K562 treated with DMSO at 1 percent for 4 hours (cell line): ENCODE measurements around the gene CALHM5. TPM values are rescaled to one million over a fixed set of nuclear protein-coding genes. Genes with fewer than 3 reads are reported as not detected.

ENCODE experiments used
- total RNA-seq: library from RNA; unstranded; fragments of 300-600 nt; gene quantifications from 2 replicates; pipeline ENCODE4 v1.2.3, GENCODE V29; 2022; ENCODE audit not compliant: insufficient read depth

The CALHM5 gene
- total RNA-seq, result not detected in 2 replicates

GRCh38 chr6:116511424-116512110 lies at the start of gene CALHM5:
Gene CALHM5 (plus strand): TSS chr6:116511639. CDS start chr6:116511697, 58 bp downstream.

GRCh38 chr6:116545651-116546050 lies 34.2 kb downstream of the CALHM5 start, which contains the start of gene TRAPPC3L:
Gene TRAPPC3L (minus strand): TSS chr6:116545684. CDS start chr6:116545514, 170 bp downstream.

DNA sequence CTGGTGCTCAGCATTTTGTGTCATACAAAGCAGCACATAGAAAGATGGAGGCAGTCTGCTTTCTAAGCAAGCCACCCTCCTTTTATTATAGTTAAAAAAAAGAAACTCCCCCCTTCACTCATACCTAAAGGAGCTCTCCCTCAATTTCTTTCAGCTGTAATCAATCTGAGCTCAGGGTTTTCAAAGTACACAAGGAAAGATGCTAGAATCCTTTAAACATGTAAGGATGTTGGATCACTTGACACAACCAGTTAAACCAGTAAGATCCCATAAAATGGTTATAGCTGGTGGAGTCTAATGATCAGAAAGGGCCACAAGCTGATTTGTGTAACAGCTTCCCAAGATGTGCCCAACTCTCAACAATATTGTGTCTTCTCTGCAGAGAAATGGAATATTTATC lies 42.0 kb downstream of the CALHM5 start, which contains the start of gene CALHM4:
Gene CALHM4 (plus strand): TSS at position 301 of the 400 bp plus-strand sequence. CDS start 43 bp downstream, at position 344.

DNA sequence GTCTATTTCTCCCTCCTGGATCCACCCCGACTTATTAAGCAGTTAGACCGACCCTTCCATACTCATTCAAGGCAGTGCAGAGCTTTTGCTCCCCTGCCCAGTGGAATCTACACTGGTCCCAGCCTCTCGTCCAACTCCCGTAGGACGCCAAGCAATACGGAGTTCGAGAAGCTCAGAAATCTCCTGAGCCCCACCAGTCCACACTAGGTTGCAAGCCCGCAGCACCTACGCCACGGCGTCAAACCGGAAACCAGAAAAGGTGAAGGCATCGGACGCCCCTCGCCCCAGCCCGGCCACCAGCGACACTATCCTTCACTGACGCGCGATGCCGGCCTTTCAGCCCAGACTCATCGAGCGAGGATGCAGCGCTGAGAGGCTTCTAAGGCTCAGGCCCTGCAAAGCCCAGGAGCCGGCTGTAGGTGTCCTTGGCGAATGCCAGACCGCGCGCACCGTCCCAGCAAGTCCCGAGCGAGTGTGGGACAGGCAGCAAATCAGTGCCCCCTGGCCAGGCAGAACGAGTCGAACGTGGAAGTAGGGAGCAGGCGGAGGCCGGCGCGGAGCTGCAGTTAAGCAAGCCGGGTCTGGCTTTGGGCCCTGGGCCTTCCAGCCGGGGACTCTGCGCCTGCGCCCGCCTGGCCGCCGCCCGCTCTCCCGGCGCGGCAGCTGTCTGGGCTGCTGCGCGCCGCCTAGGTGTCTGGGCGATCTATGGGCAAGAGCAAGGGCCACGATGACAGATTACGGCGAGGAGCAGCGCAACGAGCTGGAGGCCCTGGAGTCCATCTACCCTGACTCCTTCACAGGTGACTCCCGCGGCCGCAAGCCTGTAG lies 59.6 kb downstream of the CALHM5 start, which contains the start of gene RWDD1:
Gene RWDD1 (plus strand): TSS at position 649 of the 827 bp plus-strand sequence. CDS start 79 bp downstream, at position 728.

Other genes starting within 250 kb of the CALHM5 start
- 25.2 and 32.8 TPM in 2 replicates for gene TSPYL1, start 231.7 kb upstream of the CALHM5 start, total RNA-seq
- 0.71 and 2.1 TPM in 2 replicates for gene DSE, start 140.7 kb upstream of the CALHM5 start, total RNA-seq
- not detected in 2 replicates for gene CALHM6, start 50.3 kb upstream of the CALHM5 start, total RNA-seq
- gene TRAPPC3L, start 34.0 kb downstream of the CALHM5 start, total RNA-seq, result not detected in 2 replicates
- gene CALHM4, start 42.1 kb downstream of the CALHM5 start, total RNA-seq, result not detected in 2 replicates
- 21.0 and 25.4 TPM in 2 replicates for gene RWDD1, start 59.9 kb downstream of the CALHM5 start, total RNA-seq
- gene RSPH4A, start 104.8 kb downstream of the CALHM5 start, total RNA-seq, result 0.34 and 0.91 TPM in 2 replicates
- 11.2 and 16.8 TPM in 2 replicates for gene ZUP1, start 157.1 kb downstream of the CALHM5 start, total RNA-seq
- 1.8 and 3.6 TPM in 2 replicates for gene KPNA5, start 169.6 kb downstream of the CALHM5 start, total RNA-seq